ENCODE data around the gene SDR42E1. TPM values are rescaled to one million over a fixed set of nuclear protein-coding genes. Genes with fewer than 3 reads are reported as not detected.

The SDR42E1 gene
- total and polyA plus RNA-seq, 2 donors from 2014 or later: 2.5 to 15.0 TPM

DNA sequence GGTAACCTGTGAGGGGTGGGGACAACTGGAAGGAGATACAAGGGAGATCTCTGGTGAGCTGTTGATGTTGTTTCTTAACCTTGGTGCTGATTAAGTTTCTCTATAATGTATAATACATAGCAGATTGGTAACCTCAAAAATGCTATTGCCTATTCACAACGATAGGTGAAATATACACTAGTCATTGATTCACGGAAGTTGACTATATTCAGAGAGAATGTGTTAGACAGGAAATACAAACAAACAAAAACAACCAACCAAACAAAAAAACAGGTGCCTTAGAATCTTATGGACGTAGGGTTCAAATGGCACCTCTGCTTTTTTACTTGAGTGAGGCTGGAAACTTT, 45.3 kb upstream of the SDR42E1 start:
- Histone ChIP-seq H3K4me3 (ENCODE audit: low read length in 3 of 3) (no peak overlapping the region), H3K27ac (ENCODE audit: low read depth in 2 of 2, low read length in 2 of 2) (no peak overlapping the region)
- intact Hi-C loops (cut with DNase I): no loop called here

DNA sequence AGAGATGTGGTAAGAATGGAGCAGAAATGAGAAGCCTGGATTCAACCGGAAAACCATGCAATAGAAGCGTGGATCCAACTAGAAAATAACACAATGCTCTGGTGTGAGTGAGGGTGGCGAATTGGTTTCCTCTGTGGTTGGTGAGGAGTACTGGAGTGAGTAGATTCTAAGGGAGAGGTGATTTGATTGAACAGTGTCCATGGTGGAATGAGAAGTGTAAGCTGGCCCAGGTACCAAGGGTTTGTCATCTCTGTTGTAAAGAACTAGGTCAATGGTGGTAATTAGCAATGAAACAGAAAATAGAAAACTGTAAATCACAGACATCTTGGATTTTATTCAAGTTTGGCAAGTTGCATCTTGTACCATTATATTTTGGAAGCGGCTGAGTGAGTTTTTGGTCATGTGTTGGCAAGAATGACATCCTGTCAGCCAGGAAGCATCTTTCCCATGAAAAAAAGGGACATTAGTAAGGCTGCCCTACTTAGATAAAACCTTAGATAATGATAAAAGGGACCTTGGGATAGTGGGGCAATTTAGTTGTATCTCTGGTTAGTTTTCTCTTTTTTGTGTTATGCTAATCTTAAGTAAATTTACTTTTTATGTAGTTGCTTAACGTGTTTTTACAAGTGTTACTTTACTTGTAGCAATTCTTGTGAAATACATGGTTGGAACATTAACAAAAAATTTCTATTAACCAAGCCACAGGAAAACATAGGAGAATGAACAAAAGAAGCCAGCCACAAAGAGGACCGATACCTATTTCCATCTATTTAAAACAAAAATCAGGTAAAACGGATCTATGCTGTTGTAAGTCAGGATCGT, 44.7 kb upstream of the SDR42E1 start:
- no peaks in the 10 kb centered on the region for H3K27me3 ChIP-seq (ENCODE audit: control insufficient read depth, insufficient read depth, low read length)
- no peak overlapping the region for H3K4me3 ChIP-seq (ENCODE audit: low read length in 3 of 3)
- DNase-seq: no peak
- no peaks in the 10 kb centered on the region for H3K9me3 ChIP-seq (ENCODE audit: control insufficient read depth in 2 of 3, insufficient read depth in 1 of 3, low read length in 3 of 3)
- no peak overlapping the region for H3K27ac ChIP-seq (ENCODE audit: low read depth in 2 of 2, low read length in 2 of 2)
- no peak overlapping the region for H3K9ac ChIP-seq (ENCODE audit: low read length in 3 of 3)
- H3K36me3 ChIP-seq (ENCODE audit: control insufficient read depth in 2 of 3, insufficient read depth in 3 of 3, low read length in 3 of 3): no peaks in the 10 kb centered on the region
- intact Hi-C loops (cut with DNase I): no loop called here
- no peaks in the 10 kb centered on the region for H3K4me1 ChIP-seq (ENCODE audit: control insufficient read depth in 2 of 3, insufficient read depth in 2 of 3, low read depth in 1 of 3, low read length in 3 of 3)
- no peak for FAIRE-seq
- no peak for TF ChIP-seq CTCF (IDR thresholded peaks at IDR 0.05; ENCODE audit: borderline replicate concordance, extremely low read depth, insufficient read depth)

More for the DNA sequence above, 45.3 kb upstream of the SDR42E1 start:
- DNase-seq: no peak
- Histone ChIP-seq H3K9me3 (ENCODE audit: control insufficient read depth in 2 of 3, insufficient read depth in 1 of 3, low read length in 3 of 3) (no peaks in the 10 kb centered on the region), H3K27me3 (ENCODE audit: control insufficient read depth, insufficient read depth, low read length) (no peaks in the 10 kb centered on the region), H3K4me1 (ENCODE audit: control insufficient read depth in 2 of 3, insufficient read depth in 2 of 3, low read depth in 1 of 3, low read length in 3 of 3) (no peaks in the 10 kb centered on the region), H3K36me3 (ENCODE audit: control insufficient read depth in 2 of 3, insufficient read depth in 3 of 3, low read length in 3 of 3) (no peaks in the 10 kb centered on the region), H3K9ac (ENCODE audit: low read length in 3 of 3) (no peak overlapping the region)
- no peak for TF ChIP-seq CTCF (IDR thresholded peaks at IDR 0.05; ENCODE audit: borderline replicate concordance, extremely low read depth, insufficient read depth)
- no peak for FAIRE-seq

GRCh38 chr16:82055117-82055516, 43.8 kb upstream of the SDR42E1 start:
- Histone ChIP-seq H3K27ac (ENCODE audit: low read depth in 2 of 2, low read length in 2 of 2) (no peak overlapping the region), H3K4me1 (ENCODE audit: control insufficient read depth in 2 of 3, insufficient read depth in 2 of 3, low read depth in 1 of 3, low read length in 3 of 3) (no peaks in the 10 kb centered on the region), H3K36me3 (ENCODE audit: control insufficient read depth in 2 of 3, insufficient read depth in 3 of 3, low read length in 3 of 3) (no peaks in the 10 kb centered on the region), H3K9me3 (ENCODE audit: control insufficient read depth in 2 of 3, insufficient read depth in 1 of 3, low read length in 3 of 3) (no peaks in the 10 kb centered on the region), H3K27me3 (ENCODE audit: control insufficient read depth, insufficient read depth, low read length) (no peaks in the 10 kb centered on the region), H3K9ac (ENCODE audit: low read length in 3 of 3) (no peak overlapping the region), H3K4me3 (ENCODE audit: low read length in 3 of 3) (no peak overlapping the region)
- DNase-seq (no peak), FAIRE-seq (no peak)
- intact Hi-C loops (cut with DNase I): no loop called here
- TF ChIP-seq CTCF (IDR thresholded peaks at IDR 0.05; ENCODE audit: borderline replicate concordance, extremely low read depth, insufficient read depth): no peak

All from kidney (tissue), 14 donors.